Stimulated activated CD8-positive, alpha-beta memory T cell treated with anti-CD3 and anti-CD28 coated beads, Interleukin-15, amount 100 ng/mL, for 1 hour (primary cell): Measurements from ENCODE around the gene EIF4B.

Experiments
- DNase-seq: peaks from one replicate; pipeline ENCODE4 v3.0.0-alpha.2; 2020; ENCODE audit warnings: low read depth

The EIF4B gene

DNA sequence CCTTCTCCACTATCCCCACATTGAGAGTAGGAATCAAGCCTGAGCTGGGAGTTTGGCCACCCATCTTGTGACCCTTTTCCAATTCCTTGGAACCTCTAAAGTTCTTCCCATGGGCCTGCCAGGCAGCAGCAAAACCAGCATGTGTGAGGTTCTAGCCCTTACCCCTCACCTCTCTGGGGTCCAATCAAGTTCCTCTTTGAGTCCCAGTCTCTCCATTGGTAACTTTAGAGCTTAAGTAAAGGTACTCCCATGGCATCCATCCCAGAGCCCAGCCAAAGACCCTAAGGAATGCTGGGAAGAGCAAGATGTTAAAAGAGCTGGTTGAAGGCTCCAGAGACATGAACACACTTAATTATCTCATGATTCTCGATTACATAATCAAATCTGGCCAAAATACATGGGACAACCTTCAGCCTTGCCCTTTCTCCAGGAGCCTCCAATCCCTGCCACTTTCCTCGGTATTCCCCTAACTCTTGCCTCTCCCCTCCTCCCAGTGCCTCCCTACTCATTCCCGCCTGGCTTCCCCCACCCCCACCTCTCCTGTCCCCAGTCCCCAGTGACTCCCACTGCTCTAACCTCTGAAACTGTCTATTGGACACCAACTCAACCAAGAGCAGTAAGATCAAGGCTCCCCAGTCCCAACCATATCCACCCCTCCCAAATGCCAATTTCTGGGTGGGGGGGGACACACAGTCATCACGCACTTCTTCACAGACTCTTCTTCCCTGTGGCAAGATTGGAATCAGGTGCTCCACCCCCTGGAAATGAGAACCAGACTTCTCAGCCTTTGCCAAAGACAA, 38.8 kb downstream of the EIF4B start:
- DNase-seq: no peak

DNA sequence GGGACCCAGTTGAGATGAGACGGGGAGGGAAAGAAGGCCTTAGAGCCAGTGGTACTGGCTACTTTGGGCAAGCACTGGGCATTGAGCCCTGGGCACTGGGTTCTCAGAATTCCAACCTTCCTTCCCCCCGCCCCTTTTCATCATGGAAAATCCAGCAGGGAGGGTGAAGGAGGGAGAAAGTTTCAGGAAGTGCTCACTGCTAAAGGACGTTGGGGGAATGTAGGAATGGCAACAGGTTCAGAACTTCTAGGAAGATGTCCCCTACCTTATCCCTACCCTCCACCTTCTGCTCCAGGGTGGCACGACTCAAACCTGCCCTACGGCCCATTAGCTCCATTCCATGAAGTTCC, 39.4 kb downstream of the EIF4B start:
- no peak for DNase-seq

DNA sequence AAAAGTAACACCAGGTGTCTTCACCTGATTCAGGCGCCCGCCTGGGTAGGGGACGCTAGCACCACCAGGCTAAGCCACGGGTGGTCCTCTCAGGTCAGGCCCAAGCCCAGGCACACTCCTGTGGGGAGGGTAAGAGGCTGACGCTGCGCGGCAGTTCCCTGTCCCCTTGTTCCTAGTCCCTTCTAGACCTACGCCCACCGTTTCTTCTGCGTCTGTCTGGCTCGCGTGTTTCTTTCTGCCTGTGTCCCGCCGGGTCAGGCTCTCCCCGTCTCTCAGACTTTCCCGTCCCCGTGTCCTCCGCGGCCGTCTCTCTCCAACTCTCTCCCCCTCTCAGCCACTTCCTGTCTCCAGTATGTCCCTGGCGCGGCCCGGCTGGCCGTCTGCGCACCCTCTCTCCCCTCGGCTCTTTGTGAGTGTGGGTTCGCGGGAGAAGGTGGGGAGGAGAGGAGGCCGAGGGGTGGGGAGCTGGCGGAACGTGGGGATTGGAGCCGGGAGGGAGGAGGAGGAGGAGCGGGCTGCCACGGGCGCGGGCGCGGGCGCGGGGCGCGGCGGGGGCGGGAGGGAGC, 40.5 kb downstream of the EIF4B start:
- DNase-seq: peak; percentile 8

DNA sequence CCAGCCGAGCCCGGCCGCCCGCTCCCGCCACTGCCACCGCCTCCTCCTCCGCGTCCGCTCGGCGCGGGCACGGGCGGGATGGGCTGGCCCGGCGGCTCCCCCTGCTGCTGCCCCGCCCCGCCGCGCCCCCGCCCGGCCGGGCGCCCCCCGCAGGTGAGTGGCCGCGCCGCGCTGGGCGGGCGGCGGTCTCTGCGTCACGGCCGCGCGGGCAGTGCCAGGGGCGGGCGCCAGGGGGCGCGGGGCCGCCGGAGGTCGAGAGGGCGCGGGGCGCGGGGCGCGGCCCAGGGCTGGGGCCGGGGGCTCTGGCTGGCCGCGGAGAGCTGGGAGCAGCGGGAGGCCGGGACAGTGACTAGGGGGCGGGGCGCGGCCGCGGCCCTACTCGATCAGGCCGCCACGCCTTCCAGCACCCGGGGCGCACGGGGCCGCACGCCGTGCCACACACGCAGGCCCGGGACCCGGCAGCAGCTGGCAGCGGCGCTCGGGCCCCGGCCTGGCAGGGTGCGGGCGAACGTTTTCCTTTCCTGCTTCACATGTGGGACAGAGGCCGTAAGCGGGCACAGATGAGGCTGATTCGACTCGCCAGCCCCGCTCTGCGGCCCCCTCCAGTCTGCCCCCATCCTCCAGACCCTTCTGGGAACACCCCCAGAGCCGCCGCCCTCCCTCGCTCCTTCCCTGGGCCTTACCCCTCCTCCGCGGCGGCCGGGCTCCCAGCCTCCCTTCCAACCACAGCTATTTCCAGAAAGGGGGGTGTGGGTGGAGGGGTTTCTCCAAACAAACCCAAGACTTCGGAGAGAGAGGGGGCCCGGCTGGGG, 41.2 kb downstream of the EIF4B start:
- peak; percentile 31 for DNase-seq

DNA sequence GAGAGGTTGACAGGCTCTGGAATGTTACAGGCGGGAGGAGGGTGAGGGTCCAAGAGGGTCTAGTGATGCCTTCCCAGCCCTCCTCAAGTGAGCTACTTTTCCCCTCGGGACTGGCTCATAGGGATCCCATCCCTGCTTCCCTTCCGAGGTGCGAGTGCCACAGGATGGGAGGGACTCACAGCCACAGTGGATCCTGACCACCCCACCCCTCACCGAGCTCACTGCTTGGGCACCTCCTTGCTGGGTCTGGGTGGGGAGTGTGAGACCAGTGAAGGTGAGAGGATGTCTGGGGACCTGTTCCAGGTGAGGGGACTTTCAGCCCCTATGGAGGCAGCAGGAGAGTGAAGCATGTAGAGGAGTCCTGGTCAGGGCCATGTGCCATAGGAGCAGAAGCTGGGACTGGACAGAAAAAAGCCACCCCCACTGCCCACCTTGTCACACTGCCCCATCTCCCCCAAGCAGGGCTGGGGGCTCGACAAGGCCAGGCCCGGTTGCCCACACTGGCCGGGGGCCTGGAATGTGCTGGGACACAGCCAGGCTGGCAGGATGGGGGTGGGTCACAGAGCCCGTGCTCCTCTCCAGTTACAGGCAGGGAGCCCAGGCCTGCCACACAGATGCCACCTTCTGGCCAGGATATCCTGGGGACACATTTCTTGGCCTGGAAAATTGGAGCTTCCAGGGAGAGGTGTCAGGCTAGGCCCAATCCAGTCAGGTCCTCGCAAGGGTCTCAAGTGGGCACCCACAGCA, 42.0 kb downstream of the EIF4B start:
- no peak for DNase-seq

DNA sequence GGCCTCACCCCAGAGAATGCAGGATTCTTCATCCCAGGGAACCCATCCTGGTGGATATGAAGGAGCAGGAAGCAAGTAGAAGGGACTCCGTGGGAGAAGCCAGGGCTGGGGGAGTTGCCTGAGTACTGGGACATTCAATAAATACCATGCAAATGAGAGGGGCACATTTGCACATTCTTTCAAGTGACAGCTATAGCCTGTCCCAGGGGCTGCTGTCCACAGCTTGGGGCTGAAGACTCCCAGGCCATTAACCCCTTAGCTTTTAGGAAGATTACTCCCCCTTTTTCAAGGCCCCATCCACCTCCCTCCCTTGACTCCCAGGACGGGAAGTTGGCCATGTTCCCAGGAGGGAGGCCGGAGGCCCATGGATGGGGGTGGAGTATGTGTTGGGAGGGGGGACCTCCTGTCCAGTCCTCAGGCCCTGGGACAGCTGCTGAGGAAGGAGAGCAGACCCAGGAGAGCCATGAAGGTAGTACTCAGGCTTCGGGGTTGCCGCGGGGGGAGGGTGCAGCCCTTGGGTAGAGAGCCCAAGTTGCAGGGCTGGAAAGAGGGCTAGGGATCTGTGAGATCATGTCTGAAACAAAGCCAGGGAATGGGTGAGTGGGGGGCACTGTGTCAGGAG, 42.6 kb downstream of the EIF4B start:
- no peak for DNase-seq

DNA sequence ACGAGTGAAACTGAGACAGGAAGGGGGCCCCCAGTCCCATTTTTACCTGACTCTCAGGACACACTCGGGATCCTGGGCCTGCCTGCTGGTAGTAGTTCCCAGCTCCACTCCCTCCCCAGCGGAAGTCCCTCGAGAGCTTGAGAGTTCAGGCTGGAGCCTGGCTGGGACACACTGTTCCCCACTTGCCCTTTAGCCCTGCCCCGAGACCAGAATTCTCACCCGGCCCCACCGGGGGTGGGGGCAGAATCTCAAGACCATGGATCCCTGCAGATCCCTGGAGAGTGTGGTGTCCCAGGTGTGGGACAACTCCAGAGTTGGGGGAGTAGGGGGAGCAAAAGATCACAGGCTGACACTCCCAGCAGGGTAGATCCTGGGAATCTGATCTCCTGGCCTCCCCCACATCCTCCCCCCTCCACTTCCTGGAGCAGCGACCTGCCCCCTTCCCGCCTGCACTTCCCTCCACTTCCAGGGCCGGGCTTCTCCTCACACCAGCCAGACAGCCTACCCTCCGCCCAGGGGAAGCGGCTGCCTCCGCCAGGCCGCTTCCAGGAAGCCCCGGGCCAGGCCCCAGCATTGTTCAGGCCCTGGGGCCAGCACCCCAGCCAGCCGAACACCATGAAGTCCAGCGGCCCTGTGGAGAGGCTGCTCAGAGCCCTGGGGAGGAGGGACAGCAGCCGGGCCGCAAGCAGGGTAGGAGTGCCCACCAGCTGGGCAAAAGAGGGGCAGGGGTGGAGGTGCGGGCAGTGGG, 43.5 kb downstream of the EIF4B start, which contains the start of gene TNS2:
TSS of gene TNS2 (plus strand) at position 495 of the 748 bp plus-strand sequence. CDS start at position 616, 121 bp downstream.
- DNase-seq: no peak

DNA sequence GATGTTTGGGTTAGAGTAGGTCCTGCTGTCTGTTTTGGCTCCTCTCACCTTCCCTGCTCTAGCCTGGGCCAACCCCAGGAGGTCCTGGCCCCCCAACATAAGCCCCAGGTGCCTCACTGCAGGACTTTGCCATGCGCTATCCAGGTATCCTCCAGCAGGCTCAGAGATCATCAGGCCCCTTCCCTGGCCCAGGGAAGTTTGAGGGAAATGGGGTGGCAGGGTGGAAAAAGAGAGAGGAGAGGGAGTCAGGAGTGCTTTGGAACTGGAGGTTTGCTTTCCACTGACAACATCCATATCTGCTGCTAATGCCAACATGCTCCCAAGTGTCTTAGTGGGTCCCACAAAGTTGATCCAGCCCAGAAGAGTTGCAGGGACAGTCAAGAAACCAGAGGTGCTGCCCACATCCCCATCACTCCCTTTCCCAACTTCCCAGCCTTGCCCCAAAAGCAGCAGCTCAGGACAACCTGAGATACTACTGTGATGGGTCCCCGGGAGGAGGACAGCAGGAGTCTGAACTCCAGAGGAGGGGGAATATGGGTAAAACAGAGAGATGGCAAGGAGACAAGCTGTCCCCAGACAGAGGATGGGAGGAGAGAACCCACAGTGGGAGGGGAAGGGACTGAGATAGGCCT, 44.3 kb downstream of the EIF4B start:
- no peak for DNase-seq

DNA sequence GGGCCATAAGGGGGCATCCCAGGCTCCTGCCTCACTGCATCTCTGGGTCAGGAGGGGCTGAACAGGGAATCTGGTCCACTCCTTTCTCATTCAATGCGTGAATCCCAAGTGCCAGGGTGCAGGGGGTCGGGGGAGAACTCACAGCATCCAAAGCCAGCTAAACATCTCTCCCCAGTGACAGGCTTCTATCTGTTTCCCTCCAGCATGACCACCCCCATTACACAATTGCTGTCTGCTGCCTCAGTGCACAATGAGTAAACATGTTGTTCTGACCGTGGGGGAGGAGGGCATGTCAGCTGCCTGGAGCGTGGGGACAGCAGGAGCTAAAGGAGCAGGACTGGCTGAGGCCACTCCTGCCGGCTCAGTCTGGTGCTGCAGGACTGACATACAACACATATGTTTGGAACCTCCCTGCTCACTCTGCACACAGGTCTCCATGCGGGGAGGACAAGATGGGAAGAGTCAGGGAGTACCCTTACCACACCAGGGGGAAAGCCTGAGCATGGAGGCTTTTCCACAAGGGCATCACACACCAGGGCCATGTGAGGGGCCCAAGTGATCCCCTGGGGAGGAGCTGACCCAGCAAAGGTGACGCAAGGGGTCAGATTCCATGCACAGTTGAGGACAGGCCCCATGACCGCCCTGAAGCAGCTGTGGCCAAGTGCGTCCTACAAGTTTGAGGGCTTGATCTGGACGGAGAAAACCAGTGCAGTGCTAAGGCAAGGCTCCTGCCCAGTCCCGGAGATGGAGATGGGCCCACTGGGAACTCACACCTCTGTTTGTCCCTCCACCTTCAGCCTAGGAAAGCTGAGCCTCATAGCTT, 45.0 kb downstream of the EIF4B start:
- DNase-seq: no peak

DNA sequence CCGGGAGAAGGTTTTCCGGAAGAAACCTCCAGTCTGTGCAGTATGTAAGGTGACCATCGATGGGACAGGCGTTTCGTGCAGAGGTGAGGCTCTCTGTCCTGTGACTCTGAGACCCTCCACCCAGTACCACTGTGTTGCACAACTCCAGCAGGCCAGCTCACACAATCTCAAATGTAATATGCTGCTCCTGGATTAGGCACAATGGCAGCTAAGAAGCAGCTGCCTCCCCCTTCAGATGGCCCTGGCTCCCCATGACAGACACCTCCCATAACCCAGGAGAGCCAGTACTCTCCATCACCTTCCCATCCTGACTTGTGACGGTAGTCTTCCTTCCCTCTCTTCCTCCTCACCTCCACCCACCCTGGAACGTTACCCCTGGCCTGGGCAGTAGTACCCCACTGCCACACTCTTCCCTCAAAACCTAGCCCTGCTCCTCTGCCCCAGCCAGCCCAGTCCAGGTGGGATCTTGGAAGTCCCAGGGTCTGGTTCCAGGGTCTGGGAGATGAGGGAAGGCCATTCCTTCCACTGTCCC, 45.7 kb downstream of the EIF4B start:
- no peak for DNase-seq

DNA sequence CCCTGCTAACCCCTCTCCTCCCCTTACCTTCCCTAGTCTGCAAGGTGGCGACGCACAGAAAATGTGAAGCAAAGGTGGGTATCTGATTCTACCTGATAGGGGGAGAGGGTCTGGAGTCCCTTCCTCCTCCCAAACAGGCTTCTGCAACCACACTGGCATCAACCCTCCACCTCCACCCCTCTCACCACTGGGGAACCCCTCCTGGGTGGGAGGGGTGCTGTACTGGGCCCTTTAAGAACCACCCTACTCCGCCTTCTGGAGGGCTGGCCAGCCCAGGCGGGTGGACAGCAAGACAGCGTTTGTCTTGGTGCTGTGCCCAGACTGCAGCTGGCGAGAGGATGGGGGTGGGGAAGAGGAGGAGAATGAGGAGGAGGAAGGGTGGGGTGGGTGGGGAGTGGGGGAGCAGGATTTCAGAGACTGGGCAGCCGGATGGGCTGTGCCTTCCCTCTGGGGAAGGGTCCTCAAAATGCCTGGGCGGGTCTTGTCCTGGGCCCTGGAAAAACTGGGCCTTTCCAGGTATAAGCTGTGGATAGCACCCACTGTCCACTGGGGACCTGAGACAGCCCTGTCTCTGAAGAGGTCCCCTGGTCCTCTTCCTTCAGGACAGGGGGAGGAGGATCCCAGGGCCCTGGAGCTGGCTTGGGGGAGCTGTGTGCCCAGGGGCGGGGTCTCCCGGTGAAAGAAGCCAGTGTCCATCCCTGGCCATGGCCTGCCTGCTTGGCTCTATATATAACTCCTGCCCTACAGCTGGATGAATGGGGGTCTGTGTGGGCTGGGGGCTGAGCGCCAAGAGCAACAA, 46.4 kb downstream of the EIF4B start:
- no peak for DNase-seq

DNA sequence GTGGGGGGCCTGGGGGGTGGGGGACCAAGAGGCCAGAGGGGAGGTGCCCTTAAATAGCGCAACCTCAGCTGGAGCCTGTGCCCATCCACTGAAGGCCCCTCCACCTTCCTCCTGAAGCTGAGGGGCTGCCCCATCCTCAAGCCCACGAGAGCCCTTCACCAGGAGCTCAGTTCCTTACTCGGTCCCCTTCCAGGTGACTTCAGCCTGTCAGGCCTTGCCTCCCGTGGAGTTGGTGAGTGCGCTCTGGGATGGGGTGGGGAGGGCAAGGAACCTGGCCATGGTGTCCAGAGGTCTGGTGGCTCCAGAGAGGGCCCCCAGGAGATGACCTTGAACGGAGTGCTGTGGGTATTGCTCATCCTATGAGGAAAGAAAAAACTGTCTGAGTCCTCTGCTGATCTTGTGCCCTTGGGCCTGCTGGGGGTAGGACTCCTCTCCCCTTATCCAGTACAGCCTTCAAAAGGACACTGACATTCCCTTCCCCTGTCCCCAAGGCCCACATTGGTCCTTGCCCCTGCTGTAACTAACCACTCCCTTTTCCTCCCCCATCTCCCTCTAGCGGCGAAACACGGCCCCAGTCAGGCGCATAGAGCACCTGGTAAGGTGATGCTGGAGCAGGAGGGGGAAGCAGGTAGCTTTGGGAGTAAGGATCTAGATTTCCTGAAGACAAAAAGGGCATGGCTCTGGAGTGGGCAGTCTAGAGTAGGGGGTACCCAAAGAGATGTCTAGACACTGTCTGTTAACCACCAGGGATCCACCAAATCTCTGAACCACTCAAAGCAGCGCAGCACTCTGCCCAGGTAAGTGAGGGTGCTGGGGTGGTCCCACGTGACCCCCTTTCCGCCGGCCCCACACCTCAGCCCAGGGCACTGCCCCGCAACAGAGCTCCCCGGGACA, 47.2 kb downstream of the EIF4B start:
- peak; percentile 39 for DNase-seq

DNA sequence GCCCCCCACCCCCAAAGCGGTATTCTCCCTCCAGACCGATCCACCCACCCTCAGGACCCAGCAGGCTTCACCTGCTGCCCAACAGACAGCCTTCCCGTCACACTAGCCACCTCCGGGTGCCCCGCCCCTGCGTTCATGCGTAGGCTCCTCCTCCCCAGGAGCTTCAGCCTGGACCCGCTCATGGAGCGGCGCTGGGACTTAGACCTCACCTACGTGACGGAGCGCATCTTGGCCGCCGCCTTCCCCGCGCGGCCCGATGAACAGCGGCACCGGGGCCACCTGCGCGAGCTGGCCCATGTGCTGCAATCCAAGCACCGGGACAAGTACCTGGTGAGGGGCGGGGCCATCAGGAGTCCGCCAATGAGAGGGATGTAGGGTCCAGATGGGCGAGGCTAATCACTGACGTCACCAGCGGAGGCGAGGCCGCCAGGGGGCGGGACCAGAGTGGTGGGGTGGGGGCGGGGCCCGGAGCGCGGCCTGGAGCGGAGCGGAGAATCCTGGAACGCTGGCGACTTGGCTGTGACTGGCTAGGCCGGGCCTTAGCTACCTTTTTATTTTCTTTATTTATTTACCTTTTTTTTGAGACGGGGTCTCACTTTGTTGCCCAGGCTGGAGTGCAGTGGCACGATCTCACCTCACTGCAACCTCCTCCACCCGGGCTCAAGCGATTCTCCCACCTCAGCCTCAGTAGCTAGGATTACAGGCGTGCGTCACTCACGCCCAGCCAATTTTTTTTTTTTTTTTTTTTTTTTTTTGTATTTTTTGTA, 48.0 kb downstream of the EIF4B start:
- peak; percentile 91 for DNase-seq

DNA sequence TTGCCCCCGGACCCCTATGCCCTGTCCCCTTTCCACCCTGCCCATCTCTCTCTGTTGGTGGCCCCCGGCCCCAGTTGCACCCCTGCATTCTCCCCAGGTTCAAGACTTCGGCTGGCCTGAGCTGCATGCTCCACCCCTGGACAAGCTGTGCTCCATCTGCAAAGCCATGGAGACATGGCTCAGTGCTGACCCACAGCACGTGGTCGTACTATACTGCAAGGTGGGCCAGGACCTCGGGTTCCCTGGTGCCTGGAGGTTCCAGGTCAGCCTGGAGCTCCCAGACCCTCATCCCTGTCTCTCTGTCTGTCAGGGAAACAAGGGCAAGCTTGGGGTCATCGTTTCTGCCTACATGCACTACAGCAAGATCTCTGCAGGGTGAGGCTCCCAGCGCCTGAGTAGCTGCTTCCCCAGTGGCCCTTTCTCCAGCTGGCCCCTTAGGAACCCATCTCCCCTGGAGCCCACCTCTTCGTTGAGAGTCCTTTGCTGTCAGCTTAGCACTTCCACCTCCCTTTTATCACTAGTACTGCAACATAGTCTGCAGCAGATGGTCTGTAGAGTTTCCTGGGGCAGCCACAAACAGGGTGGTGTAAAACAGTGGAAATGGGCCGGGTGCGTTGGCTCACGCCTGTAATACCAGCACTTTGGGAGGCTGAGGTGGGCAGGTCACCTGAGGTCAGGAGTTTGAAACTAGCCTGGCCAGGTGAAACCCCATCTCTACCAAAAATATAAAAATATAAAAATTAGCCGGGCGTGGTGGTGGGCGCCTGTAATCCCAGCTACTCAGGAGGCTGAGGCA, 49.4 kb downstream of the EIF4B start:
- DNase-seq: no peak

DNA sequence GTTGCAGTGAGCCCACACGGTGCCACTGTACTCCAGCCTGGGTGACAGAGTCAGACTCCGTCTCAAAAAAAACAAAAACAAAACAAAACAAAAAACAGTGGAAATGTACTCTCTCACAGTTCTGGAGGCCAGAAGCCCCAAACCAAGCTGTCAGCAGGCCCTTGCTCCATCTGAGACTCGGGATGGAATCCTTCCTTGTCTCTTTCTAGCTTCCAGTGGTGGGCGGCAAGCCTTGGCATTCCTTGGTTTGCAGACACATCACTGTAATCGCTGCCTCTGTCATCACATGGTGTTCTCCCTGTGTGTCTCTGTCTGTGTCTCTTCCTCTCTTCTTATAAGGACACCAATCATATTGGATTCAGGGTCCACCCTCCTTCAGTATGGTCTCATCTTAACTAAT, 50.0 kb downstream of the EIF4B start:
- no peak for DNase-seq

DNA sequence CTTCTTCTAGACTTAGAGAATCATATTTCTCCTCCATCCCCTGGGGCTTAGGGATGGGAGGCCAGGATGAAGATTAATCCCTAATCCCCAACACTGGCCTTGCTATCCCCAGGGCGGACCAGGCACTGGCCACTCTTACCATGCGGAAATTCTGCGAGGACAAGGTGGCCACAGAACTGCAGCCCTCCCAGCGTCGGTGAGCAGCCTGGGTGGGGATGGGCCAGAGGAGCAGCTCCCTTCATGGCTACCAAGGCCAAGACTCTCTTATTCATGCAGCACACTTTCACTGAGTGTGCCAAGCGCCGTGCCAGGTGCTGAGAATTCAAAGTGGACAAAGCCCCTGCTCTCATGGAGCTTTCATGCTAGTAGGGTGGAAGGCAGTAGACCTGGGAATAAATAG, 50.6 kb downstream of the EIF4B start:
- no peak for DNase-seq
